Neuronal stem cell (in vitro differentiated cells): ENCODE measurements around the gene PPP2R5C.

Experiments
- DNase-seq: peaks from one replicate; pipeline ENCODE4 v3.0.0-alpha.2; 2013; ENCODE audit warnings: low spot score
- H2AFZ ChIP-seq: one replicate; pipeline ENCODE4 v1.6.1; 2013; ENCODE audit warnings: mild to moderate bottlenecking, low read length, inconsistent platforms
- H2AK5ac ChIP-seq: 2 replicates; pipeline ENCODE4 v1.6.1; 2013; ENCODE audit warnings: low read depth, mild to moderate bottlenecking, inconsistent platforms, low read length, moderate library complexity, mixed read lengths
- H2BK120ac ChIP-seq: 2 replicates; pipeline ENCODE4 v1.6.1; 2013; ENCODE audit warnings: low read depth, mild to moderate bottlenecking, inconsistent platforms, low read length, moderate library complexity, mixed read lengths
- H2BK12ac ChIP-seq: one replicate; pipeline ENCODE4 v1.6.1; 2013; ENCODE audit warnings: low read length, inconsistent platforms
- H2BK15ac ChIP-seq: 2 replicates; pipeline ENCODE4 v1.6.1; 2013; ENCODE audit warnings: mild to moderate bottlenecking, low read length, inconsistent platforms, mixed read lengths
- H2BK5ac ChIP-seq: one replicate; pipeline ENCODE4 v1.6.1; 2013; ENCODE audit warnings: inconsistent platforms, mild to moderate bottlenecking, low read length, moderate library complexity
- H3K14ac ChIP-seq: one replicate; pipeline ENCODE4 v1.6.1; 2013; ENCODE audit warnings: low read length, inconsistent platforms
- H3K18ac ChIP-seq: 2 replicates; pipeline ENCODE4 v1.6.1; 2013; ENCODE audit warnings: low read length, inconsistent platforms
- H3K23ac ChIP-seq: 2 replicates; pipeline ENCODE4 v1.6.1; 2013; ENCODE audit warnings: low read depth, mild to moderate bottlenecking, mixed read lengths, low read length, inconsistent platforms; ENCODE audit not compliant: poor library complexity
- H3K27ac ChIP-seq: replicated peaks from 3 replicates; pipeline ENCODE4 v1.5.1; 2013; ENCODE audit warnings: low read length, inconsistent platforms
- H3K27me3 ChIP-seq, 3 experiments: 2 replicates each; pipeline ENCODE4 v1.6.1; 2013; ENCODE audit warnings: low read length in 3 of 3, mild to moderate bottlenecking in 2 of 3, inconsistent platforms in 1 of 3, low read depth in 1 of 3, mixed read lengths in 1 of 3, moderate library complexity in 1 of 3; ENCODE audit not compliant: control insufficient read depth in 3 of 3, insufficient read depth in 3 of 3
- H3K36me3 ChIP-seq, 2 donors: replicated peaks in 1 of 2; 2 replicates each; pipeline ENCODE4 v1.6.1; 2013; ENCODE audit warnings: low read length in 2 of 2; ENCODE audit not compliant: control insufficient read depth in 2 of 2, insufficient read depth in 2 of 2
- H3K4ac ChIP-seq: 2 replicates; pipeline ENCODE4 v1.6.1; 2013; ENCODE audit warnings: inconsistent platforms, mild to moderate bottlenecking, low read length, moderate library complexity
- H3K4me1 ChIP-seq, 2 donors: 1 replicate in 1 of 2; 2 replicates in 1 of 2; pipeline ENCODE4 v1.6.1; 2013; ENCODE audit warnings: low read length in 2 of 2, low read depth in 1 of 2; ENCODE audit not compliant: control insufficient read depth in 2 of 2, insufficient read depth in 1 of 2
- H3K4me2 ChIP-seq: one replicate; pipeline ENCODE4 v1.6.1; 2013; ENCODE audit warnings: mild to moderate bottlenecking, low read length, inconsistent platforms; ENCODE audit not compliant: insufficient read depth, poor library complexity, severe bottlenecking
- H3K4me3 ChIP-seq, 2 donors: 2 replicates each; pipeline ENCODE4 v1.5.1; 2013; ENCODE audit warnings: low read length in 2 of 2, mild to moderate bottlenecking in 2 of 2, inconsistent platforms in 1 of 2, moderate library complexity in 1 of 2
- H3K79me1 ChIP-seq: one replicate; pipeline ENCODE4 v1.6.1; 2013; ENCODE audit warnings: low read depth, mild to moderate bottlenecking, inconsistent platforms, low read length, moderate library complexity
- H3K9ac ChIP-seq: one replicate; pipeline ENCODE4 v1.6.1; 2013; ENCODE audit warnings: mild to moderate bottlenecking, low read depth, low read length, inconsistent platforms; ENCODE audit not compliant: poor library complexity
- H3K9me3 ChIP-seq, 2 donors: replicated peaks in 1 of 2; 2 replicates each; pipeline versions ENCODE3 to v1.6.1; 2013; ENCODE audit warnings: low read length in 2 of 2, mild to moderate bottlenecking in 2 of 2, inconsistent platforms in 1 of 2, low read depth in 1 of 2, mixed read lengths in 1 of 2, moderate library complexity in 1 of 2; ENCODE audit not compliant: control insufficient read depth in 2 of 2, insufficient read depth in 1 of 2
- H4K8ac ChIP-seq: one replicate; pipeline ENCODE4 v1.6.1; 2013; ENCODE audit warnings: low read depth, mild to moderate bottlenecking, inconsistent platforms, low read length, moderate library complexity
- H4K91ac ChIP-seq: one replicate; pipeline ENCODE4 v1.6.1; 2013; ENCODE audit warnings: low read length, low read depth, mild to moderate bottlenecking, inconsistent platforms; ENCODE audit not compliant: poor library complexity
- WGBS, 2 donors: extraction: QIAGEN DNeasy Blood & Tissue Kit; methylation state at CpG; one replicate each; pipeline ENCODE4 v1.1.7; 2013; ENCODE audit warnings: missing lambda C conversion rate in 2 of 2, mixed read lengths in 1 of 2; ENCODE audit not compliant: insufficient read length in 2 of 2, insufficient replicate concordance in 1 of 2; ENCODE audit errors: extremely low coverage in 2 of 2; 5-methylcytosine and 5-hydroxymethylcytosine counted together

Gene PPP2R5C

DNA sequence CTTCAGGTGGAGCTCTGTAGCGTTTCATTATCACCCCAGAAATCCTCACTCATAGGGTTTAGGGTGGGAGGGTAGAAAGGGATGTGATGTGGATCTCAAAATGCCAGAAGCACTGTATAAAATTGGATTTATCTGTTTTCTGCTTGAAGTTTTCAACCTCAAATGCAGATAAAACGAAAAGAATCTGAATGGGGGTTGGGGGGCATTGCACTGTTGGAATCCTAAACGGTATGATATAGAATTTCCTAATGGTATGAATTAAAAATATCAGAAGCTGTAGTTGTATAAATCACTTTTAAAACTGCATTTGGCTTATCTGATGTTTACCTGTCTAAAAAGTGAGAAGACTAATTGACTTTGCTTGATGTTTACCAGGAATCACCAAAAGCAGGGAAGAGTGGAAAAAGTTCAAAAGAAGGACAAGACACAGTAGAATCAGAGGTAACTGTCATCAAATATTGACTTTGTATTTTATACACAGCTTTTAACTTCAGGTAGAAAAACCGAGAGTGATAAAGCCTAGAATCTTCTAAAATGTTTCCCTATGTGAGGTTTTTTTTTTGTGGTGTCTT is 1.1 kb downstream of the PPP2R5C start:
- Histone ChIP-seq H3K23ac (no peak overlapping the region), H3K9ac (peak overlapping the region; percentile 68), H3K9me3 (peaks cover 0 to 4% of the 10 kb centered on the region in 2 donors), H3K27me3 (peaks cover 0 to 7% (median 0%) of the 10 kb centered on the region in 3 experiments), H3K4me3 (peak overlapping the region; percentile 60 to 91), H2AFZ (peak overlapping the region; percentile 91), H4K91ac (no peak overlapping the region), H3K4me1 (peaks cover 2 to 4% of the 10 kb centered on the region in 2 donors), H3K18ac (peak overlapping the region; percentile 81), H2BK120ac (no peak overlapping the region), H2BK15ac (no peak overlapping the region), H3K4me2 (peak overlapping the region; percentile 87), H2BK12ac (no peak overlapping the region), H3K27ac (no peak overlapping the region), H3K4ac (no peak overlapping the region), H3K14ac (no peak overlapping the region), H3K79me1 (no peaks in the 10 kb centered on the region), H2AK5ac (no peak overlapping the region), H4K8ac (no peak overlapping the region), H2BK5ac (no peak overlapping the region), H3K36me3 (peaks cover 9 to 17% of the 10 kb centered on the region in 2 donors)
- DNase-seq = no peak
- WGBS, 2 donors = no CpG with 5 or more reads among the region's 4 CpGs

DNA sequence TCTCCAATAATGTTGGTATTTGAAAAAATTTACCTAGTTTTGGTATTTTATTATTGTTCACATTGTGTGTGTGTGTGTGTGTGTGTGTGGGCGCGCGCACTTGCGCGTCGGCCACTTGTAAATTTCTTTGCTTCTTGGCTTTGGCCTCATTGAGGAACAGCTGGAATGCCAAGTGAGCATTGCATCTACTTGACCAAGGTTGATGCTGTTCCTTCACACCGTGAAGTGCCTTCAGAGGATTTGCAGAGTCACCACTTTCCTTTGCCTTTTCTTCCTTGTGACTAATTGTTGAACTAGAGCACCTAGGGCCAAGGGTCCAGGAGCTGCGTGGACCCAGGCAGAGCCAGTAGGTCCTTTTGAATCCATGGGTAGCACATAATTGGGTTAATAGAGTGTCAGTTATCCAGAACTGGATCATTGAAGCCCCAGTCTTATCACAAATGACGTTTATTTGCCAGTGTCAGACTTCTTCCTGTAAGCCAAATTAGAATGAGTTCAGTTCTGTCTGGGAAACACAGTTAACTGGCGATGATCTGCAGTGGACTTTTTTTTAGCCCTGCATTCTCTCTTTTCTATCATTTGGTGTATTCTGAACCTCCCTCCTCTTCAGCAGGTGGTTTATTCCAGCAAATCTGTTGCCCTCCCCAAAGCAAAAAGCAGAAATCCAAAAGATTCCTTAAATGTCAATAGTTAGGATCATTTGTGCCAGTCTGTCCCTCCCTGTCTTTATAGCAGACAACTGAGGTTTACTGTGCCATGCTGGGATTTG is 2.6 kb downstream of the PPP2R5C start:
- Histone ChIP-seq H3K4me1 (peaks cover 2 to 4% of the 10 kb centered on the region in 2 donors), H4K91ac (no peak overlapping the region)
- no CpG with 5 or more reads among the region's 10 CpGs for WGBS, 2 donors

GRCh38 chr14:101767618-101768362 is 6.3 kb downstream of the PPP2R5C start:
- Histone ChIP-seq H3K9me3 (no peaks in the 10 kb centered on the region), H3K9ac (no peak overlapping the region), H3K23ac (no peak overlapping the region), H4K8ac (no peak overlapping the region), H3K4me3 (no peak overlapping the region), H2BK15ac (no peak overlapping the region), H3K18ac (no peak overlapping the region), H2BK5ac (no peak overlapping the region), H3K27ac (no peak overlapping the region), H2AK5ac (no peak overlapping the region), H3K4me1 (no peaks in the 10 kb centered on the region), H3K27me3 (no peaks in the 10 kb centered on the region), H3K36me3 (peaks cover 9 to 17% of the 10 kb centered on the region in 2 donors), H2AFZ (no peak overlapping the region), H3K4me2 (no peak overlapping the region), H3K79me1 (no peaks in the 10 kb centered on the region), H3K4ac (no peak overlapping the region), H2BK12ac (no peak overlapping the region), H4K91ac (no peak overlapping the region), H3K14ac (no peak overlapping the region), H2BK120ac (no peak overlapping the region)
- no peak for DNase-seq
- no CpG with 5 or more reads among the region's 7 CpGs for WGBS, 2 donors

More for the DNA sequence above, 2.6 kb downstream of the PPP2R5C start:
- H3K23ac ChIP-seq = no peak overlapping the region
- no peak overlapping the region for H2BK5ac ChIP-seq
- H3K4ac ChIP-seq = no peak overlapping the region
- H3K36me3 ChIP-seq = peaks cover 9 to 17% of the 10 kb centered on the region in 2 donors
- H3K27me3 ChIP-seq = peaks cover 0 to 7% (median 0%) of the 10 kb centered on the region in 3 experiments
- no peaks in the 10 kb centered on the region for H3K9me3 ChIP-seq
- no peak overlapping the region for H2BK15ac ChIP-seq
- no peak overlapping the region for H3K9ac ChIP-seq
- no peak overlapping the region for H2BK12ac ChIP-seq
- H3K27ac ChIP-seq = no peak overlapping the region
- H3K4me3 ChIP-seq = no peak overlapping the region
- no peaks in the 10 kb centered on the region for H3K79me1 ChIP-seq
- no peak overlapping the region for H2BK120ac ChIP-seq
- H2AFZ ChIP-seq = no peak overlapping the region
- no peak overlapping the region for H2AK5ac ChIP-seq
- DNase-seq = no peak
- no peak overlapping the region for H3K14ac ChIP-seq
- no peak overlapping the region for H4K8ac ChIP-seq
- H3K18ac ChIP-seq = no peak overlapping the region
- no peak overlapping the region for H3K4me2 ChIP-seq

DNA sequence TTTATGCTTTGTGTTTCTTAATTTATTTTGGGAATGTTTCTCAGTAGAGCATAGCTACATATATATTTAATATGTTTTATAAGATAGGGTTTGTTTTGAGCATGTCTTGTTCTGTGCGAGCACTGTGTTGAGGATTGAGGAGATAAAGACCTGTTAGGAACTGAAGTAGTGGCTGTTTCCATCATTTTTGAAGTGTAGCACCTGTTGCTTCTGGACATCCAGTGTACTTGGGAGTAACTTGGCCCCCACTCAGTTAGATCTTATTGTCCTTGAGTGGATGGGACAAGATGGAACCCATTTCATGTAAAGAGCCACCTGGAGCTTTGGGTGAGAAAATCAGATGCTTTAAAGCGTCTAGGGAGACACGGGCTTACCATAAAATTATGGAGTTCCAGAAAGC is 8.7 kb downstream of the PPP2R5C start:
- H3K36me3 ChIP-seq = peaks cover 2 to 8% of the 10 kb centered on the region in 2 donors
- no peak overlapping the region for H2AFZ ChIP-seq
- no peak overlapping the region for H3K4me2 ChIP-seq
- H3K27ac ChIP-seq = no peak overlapping the region
- H3K9ac ChIP-seq = no peak overlapping the region
- H4K91ac ChIP-seq = no peak overlapping the region
- no peak overlapping the region for H2AK5ac ChIP-seq
- H2BK5ac ChIP-seq = no peak overlapping the region
- no peak for DNase-seq
- WGBS, 2 donors = no CpG with 5 or more reads among the region's 3 CpGs
- no peak overlapping the region for H3K4me3 ChIP-seq
- H2BK12ac ChIP-seq = no peak overlapping the region
- H2BK120ac ChIP-seq = no peak overlapping the region
- H2BK15ac ChIP-seq = no peak overlapping the region
- no peaks in the 10 kb centered on the region for H3K79me1 ChIP-seq
- H4K8ac ChIP-seq = no peak overlapping the region
- H3K23ac ChIP-seq = no peak overlapping the region
- no peak overlapping the region for H3K18ac ChIP-seq
- no peak overlapping the region for H3K14ac ChIP-seq
- H3K27me3 ChIP-seq = no peaks in the 10 kb centered on the region
- no peak overlapping the region for H3K4ac ChIP-seq
- no peaks in the 10 kb centered on the region for H3K9me3 ChIP-seq
- peaks cover 0 to 1% of the 10 kb centered on the region in 2 donors for H3K4me1 ChIP-seq
